Heart left ventricle (tissue), 13 donors: ENCODE measurements around the gene GPR84.
"Not testable (repeated sequence)": the region's sequence is repeated elsewhere in the genome, so short reads cannot be mapped to it uniquely, and the experiment has no call there.

Experiments
- POLR2A ChIP-seq, 2 donors: fragments of 450-650 bp; IDR thresholded peaks; one replicate each; pipeline ENCODE4 v1.6.1; 2017; ENCODE audit warnings: antibody characterized with exemption in 2 of 2, mild to moderate bottlenecking in 2 of 2, moderate library complexity in 2 of 2
- TF ChIP-seq, protein P1 (sequence below), 12 donors: fragments of 200-600 bp; sonication (generic) in 4 of 12; IDR thresholded peaks; one replicate each; pipeline versions ENCODE4 v1.5.0 to v1.8.0; 2018 to 2022; ENCODE audit warnings: antibody characterized with exemption in 12 of 12, mild to moderate bottlenecking in 5 of 12
- donor health status: ischemic (EF 13 %, LVEDD 7.1; RV severe dilation, severe dysfunction).
- donor health status: DM: no; HTN: yes; CAD: no.
- donor health status: DM: no; HTN: no; CAD: no.
- donor health status: ischemic (EF 25% LVEDD 6.9; RV normal size, moderate dysfunction).
- donor health status: ischemic (EF 25% LVEDD 5.7; RV mildly dilated, moderate dysfunction).
- donor health status: ischemic (EF 35%, LVEDD 5.7; RV mildly dilated, moderate dysfunction).
- donor health status: nonischemic (EF 11% LVEDD 7.7; RV severe dilation, severe dysfunction).
- donor health status: DM: yes; HTN: yes; CAD: no.
- donor health status: PGD.
- donor health status: ischemic (EF 29% LVEDD 5.4; RV normal size, mild dysfunction).
- donor health status: nonischemic (EF 23%, LVEDD 6.1; RV moderate dilation, normal function).

GRCh38 chr12:54325442-54326109 lies 38.7 kb downstream of the GPR84 start:
- TF ChIP-seq, protein P1, sequence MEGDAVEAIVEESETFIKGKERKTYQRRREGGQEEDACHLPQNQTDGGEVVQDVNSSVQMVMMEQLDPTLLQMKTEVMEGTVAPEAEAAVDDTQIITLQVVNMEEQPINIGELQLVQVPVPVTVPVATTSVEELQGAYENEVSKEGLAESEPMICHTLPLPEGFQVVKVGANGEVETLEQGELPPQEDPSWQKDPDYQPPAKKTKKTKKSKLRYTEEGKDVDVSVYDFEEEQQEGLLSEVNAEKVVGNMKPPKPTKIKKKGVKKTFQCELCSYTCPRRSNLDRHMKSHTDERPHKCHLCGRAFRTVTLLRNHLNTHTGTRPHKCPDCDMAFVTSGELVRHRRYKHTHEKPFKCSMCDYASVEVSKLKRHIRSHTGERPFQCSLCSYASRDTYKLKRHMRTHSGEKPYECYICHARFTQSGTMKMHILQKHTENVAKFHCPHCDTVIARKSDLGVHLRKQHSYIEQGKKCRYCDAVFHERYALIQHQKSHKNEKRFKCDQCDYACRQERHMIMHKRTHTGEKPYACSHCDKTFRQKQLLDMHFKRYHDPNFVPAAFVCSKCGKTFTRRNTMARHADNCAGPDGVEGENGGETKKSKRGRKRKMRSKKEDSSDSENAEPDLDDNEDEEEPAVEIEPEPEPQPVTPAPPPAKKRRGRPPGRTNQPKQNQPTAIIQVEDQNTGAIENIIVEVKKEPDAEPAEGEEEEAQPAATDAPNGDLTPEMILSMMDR (IDR thresholded peaks at IDR 0.05): not testable (repeated sequence)
- not testable (repeated sequence) for TF ChIP-seq POLR2A (IDR thresholded peaks at IDR 0.05)
